Measurements from ENCODE around the gene ATOH8. TPM values are rescaled to one million over a fixed set of nuclear protein-coding genes. Genes with fewer than 3 reads are reported as not detected.

ATOH8 gene
- total and polyA plus RNA-seq, 10 of the 15 experiments (the other 5 are each of a cell fraction or from before 2014, with no cell fraction given): 0.03 to 0.60 TPM; not detected in 8

- ChIA-PET RAD21 (ENCODE audit: unreplicated experiment) (interaction anchor here (0.8 to 1.9 kb wide), 6 partner anchors 10 to 53 kb away, joined by 3 to 7 read pairs (median 5); no protein-coding TSS in a partner anchor), SMC1A (ENCODE audit: uncharacterized antibody, unreplicated experiment) (interaction anchor here (0.7 to 2.3 kb wide), 11 partner anchors 8 to 307 kb away, joined by 3 to 7 read pairs (median 3); no protein-coding TSS in a partner anchor), CTCF (interaction anchor here (0.5 to 5.1 kb wide), 13 partner anchors 10 to 154 kb away, joined by 3 to 35 read pairs (median 3); partner anchors contain the start of gene ATOH8), POLR2A (interaction anchor here (0.9 to 1.4 kb wide), 2 partner anchors 19 to 24 kb away, joined by 3 to 4 read pairs; no protein-coding TSS in a partner anchor)
- no peak overlapping the region for H3K27ac ChIP-seq (ENCODE audit: control insufficient read depth, insufficient read depth)
- BruUV-seq (replicated peaks): no TSS peak
- TF ChIP-seq PAX8 (IDR thresholded peaks at IDR 0.05): no peak
- no peak for TF ChIP-seq FOXM1 (IDR thresholded peaks at IDR 0.05; ENCODE audit: low read depth, low read length)
- no peak for TF ChIP-seq ZNF687 (IDR thresholded peaks at IDR 0.05)
- no peak for TF ChIP-seq PML (IDR thresholded peaks at IDR 0.05; ENCODE audit: low read length)
- TF ChIP-seq SREBF2 (IDR thresholded peaks at IDR 0.05; ENCODE audit: low read length): no peak
- no peak for TF ChIP-seq ZSCAN29 (IDR thresholded peaks at IDR 0.05)
- TF ChIP-seq JUNB (IDR thresholded peaks at IDR 0.05): no peak
- TF ChIP-seq CHD2 (IDR thresholded peaks at IDR 0.05; ENCODE audit: borderline replicate concordance, low read depth, low read length): no peak
- 0 out of 2 replicates have a peak, but pooled peaks cover 4% of the 10 kb centered on the region for H4K20me1 ChIP-seq (ENCODE audit: control insufficient read depth, insufficient read depth)
- no peak overlapping the region for H3K4me2 ChIP-seq (ENCODE audit: control insufficient read depth, insufficient read depth)
- DNase-seq (ENCODE audit: low read depth, low spot score): no peak
- H3K36me3 ChIP-seq (ENCODE audit: control insufficient read depth in 2 of 2, insufficient read depth in 2 of 2, low read length in 1 of 2): no peaks in the 10 kb centered on the region; a peak in 1 of 4 replicates
- H3K27me3 ChIP-seq (replicated peaks in 1 of 2; ENCODE audit: control insufficient read depth in 2 of 2, insufficient read depth in 2 of 2, low read length in 1 of 2): peaks cover 0 to 4% of the 10 kb centered on the region in 2 experiments; a peak in 3 of 4 replicates
- 25% methylated on average over 8 of the region's 8 CpGs for WGBS (ENCODE audit: insufficient coverage, insufficient replicate concordance, low lambda C conversion rate, missing lambda C conversion rate)
- intact Hi-C loops (cut with micrococcal nuclease; ENCODE audit: unreplicated experiment) (no loop called here), in situ Hi-C loops (cut with MboI) (no loop called here)
- no peak overlapping the region for H3K9ac ChIP-seq (ENCODE audit: control insufficient read depth, insufficient read depth, low read length)
- H3K79me2 ChIP-seq (ENCODE audit: control insufficient read depth, insufficient read depth, low read length): no peaks in the 10 kb centered on the region
- ATAC-seq: no peak; the same call in 2 of the 3 replicates
- no peak overlapping the region for H3K4me3 ChIP-seq
- no peaks in the 10 kb centered on the region for H3K9me3 ChIP-seq (replicated peaks; ENCODE audit: control insufficient read depth, insufficient read depth, low read length)
- H2AFZ ChIP-seq (ENCODE audit: control insufficient read depth, low read depth, low read length): no peak overlapping the region
- no peaks in the 10 kb centered on the region for H3K4me1 ChIP-seq (ENCODE audit: control insufficient read depth, insufficient read depth, low read length)
- no peak for FAIRE-seq
These were observed 7.1 kb downstream of the ATOH8 start for GRCh38 chr2:85760872-85761271.
